ENCODE results near the gene UBR7.

DNA sequence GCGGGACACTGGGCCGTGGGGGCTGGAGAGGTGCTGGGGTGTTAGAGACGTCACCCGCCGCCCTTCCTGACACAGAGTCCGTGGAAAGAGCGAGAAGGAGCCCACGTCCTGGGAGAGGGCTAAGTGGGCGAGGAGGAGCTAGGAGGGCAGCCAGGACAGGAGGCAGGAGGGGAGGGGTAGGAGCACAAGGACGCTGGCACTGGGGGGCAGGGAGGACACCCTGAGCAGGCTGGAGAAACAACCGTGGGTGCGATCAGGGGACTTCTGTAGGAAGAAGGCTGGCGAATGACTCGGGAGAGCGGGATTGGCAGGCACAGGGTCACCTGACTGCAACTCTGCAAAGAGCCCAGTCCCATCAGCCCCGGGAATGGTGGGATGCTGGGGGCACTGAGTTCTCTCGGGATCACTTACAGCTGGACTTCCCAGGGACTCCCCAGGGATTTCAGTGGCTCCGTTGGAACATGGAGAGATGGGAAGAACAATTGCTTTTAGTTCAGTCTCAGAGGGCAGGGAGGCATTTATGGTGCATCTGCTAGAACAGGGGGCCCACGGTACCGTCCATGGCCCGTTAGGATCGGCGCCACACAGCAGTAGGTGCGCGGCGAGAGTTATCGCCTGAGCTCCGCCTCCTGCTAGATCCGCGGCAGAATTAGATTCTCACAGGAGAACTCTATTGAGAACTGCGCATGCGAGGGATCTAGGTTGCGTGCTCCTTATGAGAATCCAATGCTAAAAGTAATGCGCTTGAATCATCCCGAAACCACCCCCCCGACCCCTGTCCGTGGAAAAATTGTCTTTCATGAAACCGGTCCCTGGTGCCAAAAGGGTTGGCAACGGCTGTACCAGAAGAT is 24.3 kb downstream of the UBR7 start:
- TF ChIP-seq, protein P1, sequence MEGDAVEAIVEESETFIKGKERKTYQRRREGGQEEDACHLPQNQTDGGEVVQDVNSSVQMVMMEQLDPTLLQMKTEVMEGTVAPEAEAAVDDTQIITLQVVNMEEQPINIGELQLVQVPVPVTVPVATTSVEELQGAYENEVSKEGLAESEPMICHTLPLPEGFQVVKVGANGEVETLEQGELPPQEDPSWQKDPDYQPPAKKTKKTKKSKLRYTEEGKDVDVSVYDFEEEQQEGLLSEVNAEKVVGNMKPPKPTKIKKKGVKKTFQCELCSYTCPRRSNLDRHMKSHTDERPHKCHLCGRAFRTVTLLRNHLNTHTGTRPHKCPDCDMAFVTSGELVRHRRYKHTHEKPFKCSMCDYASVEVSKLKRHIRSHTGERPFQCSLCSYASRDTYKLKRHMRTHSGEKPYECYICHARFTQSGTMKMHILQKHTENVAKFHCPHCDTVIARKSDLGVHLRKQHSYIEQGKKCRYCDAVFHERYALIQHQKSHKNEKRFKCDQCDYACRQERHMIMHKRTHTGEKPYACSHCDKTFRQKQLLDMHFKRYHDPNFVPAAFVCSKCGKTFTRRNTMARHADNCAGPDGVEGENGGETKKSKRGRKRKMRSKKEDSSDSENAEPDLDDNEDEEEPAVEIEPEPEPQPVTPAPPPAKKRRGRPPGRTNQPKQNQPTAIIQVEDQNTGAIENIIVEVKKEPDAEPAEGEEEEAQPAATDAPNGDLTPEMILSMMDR (IDR thresholded peaks at IDR 0.05; ENCODE audit: borderline replicate concordance, extremely low read depth, low read length, poor library complexity, severe bottlenecking) = no peak
- no peak for TF ChIP-seq EZH2 (IDR thresholded peaks at IDR 0.05; ENCODE audit: borderline replicate concordance, low read depth, low read length, severe bottlenecking)

Measured in DND-41 (cell line).